CD4-positive, alpha-beta T cell treated with Interleukin-2 at 100 ng/mL for 4 hours (primary cell): ENCODE results near the gene TEKT5.
"Not testable (repeated sequence)": the region's sequence is repeated elsewhere in the genome, so short reads cannot be mapped to it uniquely, and the experiment has no call there.

ENCODE experiments used
- DNase-seq: peaks from one replicate; pipeline ENCODE4 v3.0.0-alpha.2; 2020; ENCODE audit warnings: low spot score

Gene TEKT5

GRCh38 chr16:10658943-10659342, 35.8 kb downstream of the TEKT5 start:
- DNase-seq = no peak

- no peak for DNase-seq
These were observed 36.8 kb downstream of the TEKT5 start for GRCh38 chr16:10657925-10658324.

GRCh38 chr16:10656618-10657017, 38.1 kb downstream of the TEKT5 start:
- DNase-seq = no peak

GRCh38 chr16:10655415-10655977, 39.2 kb downstream of the TEKT5 start:
- DNase-seq = no peak

- DNase-seq = no peak
These were observed 39.9 kb downstream of the TEKT5 start for GRCh38 chr16:10654592-10655414.

GRCh38 chr16:10652730-10653590, 41.8 kb downstream of the TEKT5 start:
- no peak for DNase-seq

GRCh38 chr16:10649098-10649497, 45.6 kb downstream of the TEKT5 start:
- not testable (repeated sequence) for DNase-seq

GRCh38 chr16:10647721-10648296, 46.9 kb downstream of the TEKT5 start:
- DNase-seq = no peak

GRCh38 chr16:10647264-10647720, 47.4 kb downstream of the TEKT5 start:
- no peak for DNase-seq

GRCh38 chr16:10646581-10647263, 48.0 kb downstream of the TEKT5 start:
- no peak for DNase-seq

GRCh38 chr16:10646228-10646580, 48.5 kb downstream of the TEKT5 start:
- no peak for DNase-seq

GRCh38 chr16:10644092-10644491, 50.6 kb downstream of the TEKT5 start:
- no peak for DNase-seq

GRCh38 chr16:10642964-10643363, 51.8 kb downstream of the TEKT5 start:
- DNase-seq = no peak

- no peak for DNase-seq
These were observed 52.5 kb downstream of the TEKT5 start for GRCh38 chr16:10641953-10642949.

- DNase-seq = no peak
These were observed 53.2 kb downstream of the TEKT5 start for GRCh38 chr16:10641555-10641952.

- DNase-seq = no peak
These were observed 53.8 kb downstream of the TEKT5 start for GRCh38 chr16:10640934-10641333.

- DNase-seq = no peak
These were observed 56.6 kb downstream of the TEKT5 start for GRCh38 chr16:10638101-10638500.

GRCh38 chr16:10637337-10638037, 57.2 kb downstream of the TEKT5 start:
- DNase-seq = no peak

- no peak for DNase-seq
These were observed 59.2 kb downstream of the TEKT5 start for GRCh38 chr16:10635365-10636021.
